ENCODE results near the gene RHBDL2.

DNA sequence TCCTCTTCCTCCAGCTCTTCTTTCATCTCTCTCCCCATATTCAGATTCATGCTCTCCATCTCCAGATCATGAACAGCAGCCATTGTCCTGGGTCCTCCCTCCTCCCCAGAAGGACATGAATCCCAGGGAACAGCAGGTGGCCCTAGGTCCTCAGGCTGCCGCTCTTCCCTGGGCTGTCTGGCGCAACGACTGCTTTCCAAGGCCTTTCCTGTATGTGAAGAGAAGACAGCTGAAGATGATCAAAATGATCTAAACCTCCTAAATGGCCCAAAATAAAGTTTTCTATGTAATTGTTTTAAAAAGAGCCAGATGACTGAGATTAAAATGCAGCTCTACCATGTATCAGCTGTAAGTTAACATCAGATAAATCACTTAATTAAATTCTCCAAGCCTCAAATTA lies 22.5 kb downstream of the RHBDL2 start:
- TF ChIP-seq, protein P1, sequence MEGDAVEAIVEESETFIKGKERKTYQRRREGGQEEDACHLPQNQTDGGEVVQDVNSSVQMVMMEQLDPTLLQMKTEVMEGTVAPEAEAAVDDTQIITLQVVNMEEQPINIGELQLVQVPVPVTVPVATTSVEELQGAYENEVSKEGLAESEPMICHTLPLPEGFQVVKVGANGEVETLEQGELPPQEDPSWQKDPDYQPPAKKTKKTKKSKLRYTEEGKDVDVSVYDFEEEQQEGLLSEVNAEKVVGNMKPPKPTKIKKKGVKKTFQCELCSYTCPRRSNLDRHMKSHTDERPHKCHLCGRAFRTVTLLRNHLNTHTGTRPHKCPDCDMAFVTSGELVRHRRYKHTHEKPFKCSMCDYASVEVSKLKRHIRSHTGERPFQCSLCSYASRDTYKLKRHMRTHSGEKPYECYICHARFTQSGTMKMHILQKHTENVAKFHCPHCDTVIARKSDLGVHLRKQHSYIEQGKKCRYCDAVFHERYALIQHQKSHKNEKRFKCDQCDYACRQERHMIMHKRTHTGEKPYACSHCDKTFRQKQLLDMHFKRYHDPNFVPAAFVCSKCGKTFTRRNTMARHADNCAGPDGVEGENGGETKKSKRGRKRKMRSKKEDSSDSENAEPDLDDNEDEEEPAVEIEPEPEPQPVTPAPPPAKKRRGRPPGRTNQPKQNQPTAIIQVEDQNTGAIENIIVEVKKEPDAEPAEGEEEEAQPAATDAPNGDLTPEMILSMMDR (conservative IDR thresholded peaks at IDR 0.05; ENCODE audit: low read depth in 2 of 2): peak in 1 of 2 experiments; percentile 31; a peak in 1 of 4 replicates
- no peak for TF ChIP-seq POLR2AphosphoS5 (IDR thresholded peaks at IDR 0.05; ENCODE audit: low read depth)
- TF ChIP-seq EZH2 (IDR thresholded peaks at IDR 0.05; ENCODE audit: low read depth, unreplicated experiment): no peak
- no peak for TF ChIP-seq EZH2phosphoT487 (IDR thresholded peaks at IDR 0.05; ENCODE audit: unreplicated experiment)
- TF ChIP-seq, protein P2, sequence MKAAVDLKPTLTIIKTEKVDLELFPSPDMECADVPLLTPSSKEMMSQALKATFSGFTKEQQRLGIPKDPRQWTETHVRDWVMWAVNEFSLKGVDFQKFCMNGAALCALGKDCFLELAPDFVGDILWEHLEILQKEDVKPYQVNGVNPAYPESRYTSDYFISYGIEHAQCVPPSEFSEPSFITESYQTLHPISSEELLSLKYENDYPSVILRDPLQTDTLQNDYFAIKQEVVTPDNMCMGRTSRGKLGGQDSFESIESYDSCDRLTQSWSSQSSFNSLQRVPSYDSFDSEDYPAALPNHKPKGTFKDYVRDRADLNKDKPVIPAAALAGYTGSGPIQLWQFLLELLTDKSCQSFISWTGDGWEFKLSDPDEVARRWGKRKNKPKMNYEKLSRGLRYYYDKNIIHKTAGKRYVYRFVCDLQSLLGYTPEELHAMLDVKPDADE (IDR thresholded peaks at IDR 0.05): no peak
- no peak for TF ChIP-seq CREB1 (CRISPR knock-in tag; IDR thresholded peaks at IDR 0.05; ENCODE audit: low read depth)
- TF ChIP-seq ZNF331 (CRISPR knock-in tag; IDR thresholded peaks at IDR 0.05; ENCODE audit: low read depth): no peak
- TF ChIP-seq, protein P3, sequence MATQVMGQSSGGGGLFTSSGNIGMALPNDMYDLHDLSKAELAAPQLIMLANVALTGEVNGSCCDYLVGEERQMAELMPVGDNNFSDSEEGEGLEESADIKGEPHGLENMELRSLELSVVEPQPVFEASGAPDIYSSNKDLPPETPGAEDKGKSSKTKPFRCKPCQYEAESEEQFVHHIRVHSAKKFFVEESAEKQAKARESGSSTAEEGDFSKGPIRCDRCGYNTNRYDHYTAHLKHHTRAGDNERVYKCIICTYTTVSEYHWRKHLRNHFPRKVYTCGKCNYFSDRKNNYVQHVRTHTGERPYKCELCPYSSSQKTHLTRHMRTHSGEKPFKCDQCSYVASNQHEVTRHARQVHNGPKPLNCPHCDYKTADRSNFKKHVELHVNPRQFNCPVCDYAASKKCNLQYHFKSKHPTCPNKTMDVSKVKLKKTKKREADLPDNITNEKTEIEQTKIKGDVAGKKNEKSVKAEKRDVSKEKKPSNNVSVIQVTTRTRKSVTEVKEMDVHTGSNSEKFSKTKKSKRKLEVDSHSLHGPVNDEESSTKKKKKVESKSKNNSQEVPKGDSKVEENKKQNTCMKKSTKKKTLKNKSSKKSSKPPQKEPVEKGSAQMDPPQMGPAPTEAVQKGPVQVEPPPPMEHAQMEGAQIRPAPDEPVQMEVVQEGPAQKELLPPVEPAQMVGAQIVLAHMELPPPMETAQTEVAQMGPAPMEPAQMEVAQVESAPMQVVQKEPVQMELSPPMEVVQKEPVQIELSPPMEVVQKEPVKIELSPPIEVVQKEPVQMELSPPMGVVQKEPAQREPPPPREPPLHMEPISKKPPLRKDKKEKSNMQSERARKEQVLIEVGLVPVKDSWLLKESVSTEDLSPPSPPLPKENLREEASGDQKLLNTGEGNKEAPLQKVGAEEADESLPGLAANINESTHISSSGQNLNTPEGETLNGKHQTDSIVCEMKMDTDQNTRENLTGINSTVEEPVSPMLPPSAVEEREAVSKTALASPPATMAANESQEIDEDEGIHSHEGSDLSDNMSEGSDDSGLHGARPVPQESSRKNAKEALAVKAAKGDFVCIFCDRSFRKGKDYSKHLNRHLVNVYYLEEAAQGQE (IDR thresholded peaks at IDR 0.05; ENCODE audit: unreplicated experiment): no peak
- TF ChIP-seq JUNB (IDR thresholded peaks at IDR 0.05; ENCODE audit: unreplicated experiment): no peak
- TF ChIP-seq NANOG (IDR thresholded peaks at IDR 0.05; ENCODE audit: borderline replicate concordance): no peak
- TF ChIP-seq STAT1 (IDR thresholded peaks at IDR 0.05; ENCODE audit: unreplicated experiment): no peak
- TF ChIP-seq ZNF114 (CRISPR knock-in tag; IDR thresholded peaks at IDR 0.05): no peak
- TF ChIP-seq, protein P4, sequence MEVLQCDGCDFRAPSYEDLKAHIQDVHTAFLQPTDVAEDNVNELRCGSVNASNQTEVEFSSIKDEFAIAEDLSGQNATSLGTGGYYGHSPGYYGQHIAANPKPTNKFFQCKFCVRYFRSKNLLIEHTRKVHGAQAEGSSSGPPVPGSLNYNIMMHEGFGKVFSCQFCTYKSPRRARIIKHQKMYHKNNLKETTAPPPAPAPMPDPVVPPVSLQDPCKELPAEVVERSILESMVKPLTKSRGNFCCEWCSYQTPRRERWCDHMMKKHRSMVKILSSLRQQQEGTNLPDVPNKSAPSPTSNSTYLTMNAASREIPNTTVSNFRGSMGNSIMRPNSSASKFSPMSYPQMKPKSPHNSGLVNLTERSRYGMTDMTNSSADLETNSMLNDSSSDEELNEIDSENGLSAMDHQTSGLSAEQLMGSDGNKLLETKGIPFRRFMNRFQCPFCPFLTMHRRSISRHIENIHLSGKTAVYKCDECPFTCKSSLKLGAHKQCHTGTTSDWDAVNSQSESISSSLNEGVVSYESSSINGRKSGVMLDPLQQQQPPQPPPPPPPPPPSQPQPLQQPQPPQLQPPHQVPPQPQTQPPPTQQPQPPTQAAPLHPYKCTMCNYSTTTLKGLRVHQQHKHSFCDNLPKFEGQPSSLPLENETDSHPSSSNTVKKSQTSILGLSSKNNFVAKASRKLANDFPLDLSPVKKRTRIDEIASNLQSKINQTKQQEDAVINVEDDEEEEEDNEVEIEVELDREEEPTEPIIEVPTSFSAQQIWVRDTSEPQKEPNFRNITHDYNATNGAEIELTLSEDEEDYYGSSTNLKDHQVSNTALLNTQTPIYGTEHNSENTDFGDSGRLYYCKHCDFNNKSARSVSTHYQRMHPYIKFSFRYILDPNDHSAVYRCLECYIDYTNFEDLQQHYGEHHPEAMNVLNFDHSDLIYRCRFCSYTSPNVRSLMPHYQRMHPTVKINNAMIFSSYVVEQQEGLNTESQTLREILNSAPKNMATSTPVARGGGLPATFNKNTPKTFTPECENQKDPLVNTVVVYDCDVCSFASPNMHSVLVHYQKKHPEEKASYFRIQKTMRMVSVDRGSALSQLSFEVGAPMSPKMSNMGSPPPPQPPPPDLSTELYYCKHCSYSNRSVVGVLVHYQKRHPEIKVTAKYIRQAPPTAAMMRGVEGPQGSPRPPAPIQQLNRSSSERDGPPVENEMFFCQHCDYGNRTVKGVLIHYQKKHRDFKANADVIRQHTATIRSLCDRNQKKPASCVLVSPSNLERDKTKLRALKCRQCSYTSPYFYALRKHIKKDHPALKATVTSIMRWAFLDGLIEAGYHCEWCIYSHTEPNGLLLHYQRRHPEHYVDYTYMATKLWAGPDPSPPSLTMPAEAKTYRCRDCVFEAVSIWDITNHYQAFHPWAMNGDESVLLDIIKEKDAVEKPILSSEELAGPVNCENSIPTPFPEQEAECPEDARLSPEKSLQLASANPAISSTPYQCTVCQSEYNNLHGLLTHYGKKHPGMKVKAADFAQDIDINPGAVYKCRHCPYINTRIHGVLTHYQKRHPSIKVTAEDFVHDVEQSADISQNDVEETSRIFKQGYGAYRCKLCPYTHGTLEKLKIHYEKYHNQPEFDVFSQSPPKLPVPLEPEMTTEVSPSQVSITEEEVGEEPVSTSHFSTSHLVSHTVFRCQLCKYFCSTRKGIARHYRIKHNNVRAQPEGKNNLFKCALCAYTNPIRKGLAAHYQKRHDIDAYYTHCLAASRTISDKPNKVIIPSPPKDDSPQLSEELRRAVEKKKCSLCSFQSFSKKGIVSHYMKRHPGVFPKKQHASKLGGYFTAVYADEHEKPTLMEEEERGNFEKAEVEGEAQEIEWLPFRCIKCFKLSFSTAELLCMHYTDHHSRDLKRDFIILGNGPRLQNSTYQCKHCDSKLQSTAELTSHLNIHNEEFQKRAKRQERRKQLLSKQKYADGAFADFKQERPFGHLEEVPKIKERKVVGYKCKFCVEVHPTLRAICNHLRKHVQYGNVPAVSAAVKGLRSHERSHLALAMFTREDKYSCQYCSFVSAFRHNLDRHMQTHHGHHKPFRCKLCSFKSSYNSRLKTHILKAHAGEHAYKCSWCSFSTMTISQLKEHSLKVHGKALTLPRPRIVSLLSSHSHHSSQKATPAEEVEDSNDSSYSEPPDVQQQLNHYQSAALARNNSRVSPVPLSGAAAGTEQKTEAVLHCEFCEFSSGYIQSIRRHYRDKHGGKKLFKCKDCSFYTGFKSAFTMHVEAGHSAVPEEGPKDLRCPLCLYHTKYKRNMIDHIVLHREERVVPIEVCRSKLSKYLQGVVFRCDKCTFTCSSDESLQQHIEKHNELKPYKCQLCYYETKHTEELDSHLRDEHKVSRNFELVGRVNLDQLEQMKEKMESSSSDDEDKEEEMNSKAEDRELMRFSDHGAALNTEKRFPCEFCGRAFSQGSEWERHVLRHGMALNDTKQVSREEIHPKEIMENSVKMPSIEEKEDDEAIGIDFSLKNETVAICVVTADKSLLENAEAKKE (CRISPR knock-in tag; IDR thresholded peaks at IDR 0.05): no peak
